WI38 (cell line): ENCODE data around the gene S100A5.

ENCODE experiments used
- H3K4me3 ChIP-seq: 2 replicates; pipeline ENCODE4 v1.5.1; 2011; ENCODE audit warnings: low read depth, mild to moderate bottlenecking, control low read depth, low read length
- TF ChIP-seq, protein P1 (sequence below): IDR thresholded peaks from 2 replicates; pipeline ENCODE4 v1.5.1; 2012; ENCODE audit warnings: low read depth, mild to moderate bottlenecking, control low read depth, low read length

S100A5 gene

DNA sequence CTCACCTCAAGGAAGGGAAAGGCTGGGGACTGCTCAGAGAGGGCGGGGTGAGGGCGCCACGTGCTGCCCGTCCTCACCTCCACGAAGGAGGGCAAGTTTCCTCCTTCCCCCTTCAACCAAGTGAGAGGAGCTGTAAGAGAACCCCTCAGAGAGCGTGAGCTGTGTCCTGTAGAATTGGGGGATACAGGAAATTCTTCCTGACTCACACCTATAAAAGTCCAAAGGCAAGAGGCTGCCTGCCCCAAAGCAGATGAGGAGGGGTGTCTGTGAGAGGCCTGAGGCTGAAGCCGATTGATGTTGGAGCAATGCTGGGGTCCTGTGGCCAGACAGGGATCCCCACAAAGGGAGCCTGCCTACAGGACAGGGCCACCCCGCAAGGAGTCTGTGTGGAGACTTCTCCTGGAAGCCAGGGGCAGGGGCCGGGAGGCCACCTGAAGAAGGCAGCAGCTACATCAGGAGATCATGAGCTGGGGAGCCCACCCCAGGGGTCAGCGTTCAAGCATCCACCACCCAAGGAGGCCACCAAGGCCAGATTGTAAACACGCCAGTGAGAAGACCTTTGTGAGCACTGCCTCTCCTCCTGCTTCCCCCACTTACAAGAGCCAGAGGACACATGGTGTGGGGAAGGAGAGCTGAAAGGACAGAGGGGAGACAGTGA lies 32.7 kb downstream of the S100A5 start:
- TF ChIP-seq, protein P1, sequence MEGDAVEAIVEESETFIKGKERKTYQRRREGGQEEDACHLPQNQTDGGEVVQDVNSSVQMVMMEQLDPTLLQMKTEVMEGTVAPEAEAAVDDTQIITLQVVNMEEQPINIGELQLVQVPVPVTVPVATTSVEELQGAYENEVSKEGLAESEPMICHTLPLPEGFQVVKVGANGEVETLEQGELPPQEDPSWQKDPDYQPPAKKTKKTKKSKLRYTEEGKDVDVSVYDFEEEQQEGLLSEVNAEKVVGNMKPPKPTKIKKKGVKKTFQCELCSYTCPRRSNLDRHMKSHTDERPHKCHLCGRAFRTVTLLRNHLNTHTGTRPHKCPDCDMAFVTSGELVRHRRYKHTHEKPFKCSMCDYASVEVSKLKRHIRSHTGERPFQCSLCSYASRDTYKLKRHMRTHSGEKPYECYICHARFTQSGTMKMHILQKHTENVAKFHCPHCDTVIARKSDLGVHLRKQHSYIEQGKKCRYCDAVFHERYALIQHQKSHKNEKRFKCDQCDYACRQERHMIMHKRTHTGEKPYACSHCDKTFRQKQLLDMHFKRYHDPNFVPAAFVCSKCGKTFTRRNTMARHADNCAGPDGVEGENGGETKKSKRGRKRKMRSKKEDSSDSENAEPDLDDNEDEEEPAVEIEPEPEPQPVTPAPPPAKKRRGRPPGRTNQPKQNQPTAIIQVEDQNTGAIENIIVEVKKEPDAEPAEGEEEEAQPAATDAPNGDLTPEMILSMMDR = no peak
- no peak overlapping the region for H3K4me3 ChIP-seq

DNA sequence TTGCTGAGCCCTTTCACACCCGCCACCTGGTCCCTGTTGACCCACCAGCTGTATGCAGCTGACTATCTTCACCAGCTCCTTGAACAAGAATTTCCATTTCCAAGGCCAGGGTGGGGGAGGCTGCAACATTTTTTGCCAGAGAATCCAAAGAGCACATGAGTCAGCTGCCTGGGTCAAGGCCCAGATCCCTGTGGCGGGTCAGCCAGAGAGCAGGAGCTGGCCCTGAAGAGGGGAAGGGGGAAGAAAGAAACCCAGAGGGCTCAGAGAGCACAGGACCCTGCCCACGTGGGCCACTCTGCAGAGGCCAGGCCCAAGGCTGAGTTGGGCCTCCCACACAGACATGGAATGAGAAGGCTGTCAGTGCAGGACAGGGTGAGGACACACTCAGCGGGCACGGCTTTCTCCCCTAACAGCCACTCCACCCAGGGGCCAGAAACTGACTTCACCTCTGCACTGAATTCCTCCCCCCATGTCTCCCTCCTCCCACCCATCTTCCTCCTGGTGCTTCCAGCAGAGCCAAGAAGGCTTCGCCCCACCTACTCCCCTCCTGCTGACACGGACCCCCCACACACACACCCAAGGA lies 33.8 kb downstream of the S100A5 start:
- TF ChIP-seq, protein P1 = no peak
- no peak overlapping the region for H3K4me3 ChIP-seq

DNA sequence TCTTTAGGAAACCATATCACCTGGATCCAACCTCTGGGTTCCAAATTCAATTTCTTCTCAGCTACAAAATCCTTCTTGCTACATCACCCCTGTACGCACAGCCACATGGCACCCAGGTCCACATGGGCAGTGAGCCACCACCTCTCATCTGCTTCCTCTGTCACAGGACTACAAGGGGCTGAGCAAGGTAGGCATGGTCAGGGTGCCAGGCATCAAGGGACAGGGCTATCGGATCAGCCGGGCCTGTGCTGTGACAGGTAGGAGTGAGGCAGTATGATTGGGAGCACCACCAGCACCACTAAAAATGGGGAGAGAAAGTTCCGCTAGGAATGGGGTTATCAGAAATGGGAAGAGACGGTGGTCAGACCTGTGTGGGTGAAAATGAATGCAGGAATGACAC lies 34.3 kb downstream of the S100A5 start:
- H3K4me3 ChIP-seq = no peak overlapping the region
- TF ChIP-seq, protein P1 = no peak

DNA sequence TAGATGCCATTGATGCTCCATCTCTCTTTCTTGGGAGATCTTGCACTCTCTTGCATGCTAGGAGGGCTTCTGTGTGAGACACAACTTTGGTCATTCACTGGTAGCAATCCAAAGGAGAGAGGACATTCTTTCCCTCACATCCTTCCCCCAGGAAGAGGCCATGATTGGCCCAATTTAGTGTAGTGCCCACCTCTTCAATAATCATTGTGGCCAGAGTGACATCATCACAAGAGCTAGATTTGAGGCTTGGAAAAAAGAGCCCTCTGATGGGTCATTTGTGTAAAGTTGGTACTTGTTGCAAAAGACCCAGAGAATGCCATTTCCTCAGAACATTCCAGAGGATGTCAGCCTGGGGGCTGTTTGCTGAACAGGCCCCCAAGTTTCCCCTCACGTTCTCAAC lies 35.2 kb downstream of the S100A5 start:
- no peak overlapping the region for H3K4me3 ChIP-seq
- TF ChIP-seq, protein P1 = no peak

DNA sequence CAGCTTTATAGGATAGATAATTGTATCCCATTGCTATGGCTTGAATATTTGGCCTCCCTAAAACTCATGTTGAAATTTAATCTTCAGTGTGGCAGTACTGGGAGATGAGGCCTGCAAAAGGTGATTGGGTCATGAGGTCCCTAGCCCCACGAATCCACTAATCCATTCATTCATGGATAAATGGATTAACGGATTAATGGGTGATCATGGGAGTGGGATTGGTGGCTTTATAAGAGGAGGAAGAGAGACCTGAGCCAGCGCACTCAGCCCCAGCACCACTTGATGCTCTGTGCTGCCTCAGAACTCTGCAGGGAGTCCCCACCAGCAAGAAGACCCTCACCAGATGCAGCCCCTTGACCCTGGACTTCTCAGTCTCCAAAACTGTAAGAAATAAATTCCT lies 37.0 kb downstream of the S100A5 start:
- H3K4me3 ChIP-seq = no peak overlapping the region
- TF ChIP-seq, protein P1 = no peak

DNA sequence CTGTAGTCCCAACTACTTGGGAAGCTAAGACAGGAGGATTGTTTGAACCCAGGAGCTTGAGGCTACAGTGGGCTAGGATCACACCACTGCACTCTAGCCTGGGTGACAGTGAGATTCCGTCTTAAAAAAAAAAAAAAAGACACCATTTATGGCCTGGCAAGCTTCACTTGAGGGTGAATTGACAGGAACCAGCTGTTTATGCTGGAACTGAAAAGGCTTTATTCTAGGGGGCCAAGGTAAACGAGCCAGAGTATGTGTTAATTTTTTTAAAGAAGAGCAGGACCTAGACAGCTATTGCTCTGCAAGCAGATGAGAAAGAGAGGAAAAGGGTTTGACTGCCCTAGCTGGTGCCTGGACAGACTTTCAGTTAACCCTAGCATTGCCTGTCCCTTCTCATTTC lies 42.0 kb downstream of the S100A5 start:
- no peak overlapping the region for H3K4me3 ChIP-seq
- TF ChIP-seq, protein P1 = no peak

DNA sequence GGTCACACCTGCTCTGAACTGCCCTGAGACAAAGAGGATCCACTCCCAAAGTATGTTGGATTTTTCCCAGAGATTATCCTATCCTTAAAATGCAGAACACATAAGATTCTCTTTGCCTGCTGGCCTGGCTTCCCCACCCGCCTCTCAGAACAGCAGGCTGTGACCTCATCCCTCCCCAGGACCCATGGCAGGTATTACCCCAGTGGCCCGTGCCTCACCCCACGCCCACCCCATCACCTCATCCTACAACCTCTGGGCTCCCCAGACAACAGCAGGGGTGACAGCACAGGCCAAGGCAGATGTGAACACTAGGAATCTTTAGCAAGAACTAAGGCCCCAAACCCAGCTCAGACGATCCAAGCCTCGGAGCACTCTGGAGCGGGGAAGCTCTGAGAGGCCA lies 45.2 kb downstream of the S100A5 start:
- H3K4me3 ChIP-seq = no peak overlapping the region
- TF ChIP-seq, protein P1 = no peak
